Stimulated activated CD4-positive, alpha-beta T cell treated with anti-CD3 and anti-CD28 coated beads, Interleukin-1b, Interleukin-23, amount 100 ng/mL, for 24 hours (primary cell): ENCODE results near the gene NUDT6.

Experiments used
- DNase-seq, 4 experiments: peaks; one replicate each; pipeline ENCODE4 v3.0.0-alpha.2; 2020; ENCODE audit warnings: low read depth in 4 of 4, low spot score in 1 of 4

The NUDT6 gene

DNA sequence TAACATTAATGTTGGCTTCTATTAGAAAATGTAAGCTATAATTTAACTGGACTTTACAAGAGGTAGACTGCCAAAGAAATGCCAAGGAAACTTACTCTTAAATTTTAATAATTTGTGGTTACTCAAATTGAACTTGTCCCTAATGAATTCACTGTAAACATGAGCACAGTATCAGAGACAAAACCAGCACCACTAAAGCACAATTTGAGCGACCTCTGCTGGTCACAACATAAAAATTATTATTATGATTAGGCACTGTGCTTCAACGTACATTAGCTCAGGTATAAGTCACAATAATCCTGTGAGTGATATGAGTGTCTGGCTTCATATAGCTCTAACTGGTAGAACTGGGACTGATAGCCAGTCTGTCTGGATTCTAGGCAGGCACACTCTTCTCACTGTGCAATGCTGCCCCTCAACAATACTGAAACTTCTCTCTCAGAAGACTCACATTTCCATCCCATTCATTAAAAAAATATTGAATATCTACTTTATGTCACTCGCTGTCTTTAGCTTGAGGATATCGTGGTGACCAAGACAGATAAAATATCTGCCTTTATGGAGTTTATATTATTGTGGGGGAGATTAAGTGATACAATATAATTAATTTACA lies 8.0 kb downstream of the NUDT6 start:
- DNase-seq, result no peak

DNA sequence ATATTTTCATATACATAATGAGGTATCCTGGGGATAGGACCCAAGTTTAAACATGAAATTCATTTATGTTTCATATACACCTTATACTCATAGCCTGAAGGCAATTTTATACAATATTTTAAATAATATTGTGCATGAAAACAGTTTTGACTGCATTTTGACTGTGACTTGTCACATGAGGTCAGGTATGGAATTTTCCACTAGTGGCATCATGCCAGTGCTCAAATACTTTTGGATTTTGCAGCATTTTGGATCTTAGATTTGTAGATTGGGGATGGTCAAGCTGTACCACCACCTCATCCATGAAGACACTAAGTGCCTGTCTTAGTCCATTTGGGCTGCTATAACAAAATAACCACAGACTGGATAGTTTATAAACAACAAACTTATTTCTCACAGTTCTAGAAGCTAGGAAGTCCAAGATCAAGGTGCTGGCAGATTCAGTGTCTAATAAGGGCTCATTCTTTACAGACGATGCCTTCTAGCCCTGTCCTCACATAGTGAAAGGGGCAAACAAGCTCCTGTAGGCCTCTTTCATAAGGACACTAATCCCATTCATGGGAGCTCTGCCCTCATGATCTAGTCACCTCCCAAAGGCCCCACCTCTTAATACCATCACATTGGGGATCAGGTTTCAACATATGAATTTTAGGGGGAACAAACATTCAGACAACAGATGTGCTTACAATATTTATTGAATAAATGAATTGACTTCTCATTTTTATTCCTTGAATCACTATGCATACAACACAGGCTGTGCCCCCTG lies 9.4 kb downstream of the NUDT6 start:
- DNase-seq, result no peak

DNA sequence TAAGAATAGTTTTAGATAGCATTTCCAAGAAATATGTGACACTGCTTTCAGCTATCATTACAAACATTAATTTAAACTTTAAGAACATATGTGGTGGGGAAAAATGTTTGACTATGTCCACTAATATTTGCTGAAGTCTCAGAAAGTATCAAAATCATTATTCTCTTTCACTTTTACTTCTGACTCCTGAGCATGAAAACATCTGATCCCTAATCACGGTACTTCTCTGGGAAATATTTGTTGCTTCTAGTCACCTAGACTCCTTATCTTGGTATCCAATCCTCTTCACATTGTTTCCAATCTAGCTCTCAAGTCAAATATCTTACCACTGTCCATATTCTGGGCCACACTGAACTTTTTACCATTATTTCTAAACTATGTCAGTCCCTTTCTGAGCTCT lies 10.8 kb downstream of the NUDT6 start:
- no peak for DNase-seq

DNA sequence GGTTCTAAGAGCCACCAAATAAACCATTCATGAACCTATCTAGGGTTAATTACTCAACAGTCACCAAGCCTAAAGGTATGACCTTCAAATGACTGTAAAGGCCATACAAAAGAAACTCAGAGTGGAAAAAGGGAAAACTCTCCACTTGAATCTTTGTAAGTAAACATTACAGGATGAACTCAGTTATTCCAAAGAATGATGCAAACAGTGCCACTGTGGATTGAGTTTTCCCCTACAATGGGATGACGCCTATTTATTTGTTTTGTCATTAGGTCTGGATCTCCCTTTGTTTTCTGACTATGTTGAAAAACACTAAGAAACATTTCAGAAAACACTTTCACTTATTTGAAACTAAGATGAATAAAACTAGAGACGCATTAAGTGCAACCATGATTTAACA lies 12.7 kb downstream of the NUDT6 start:
- no peak for DNase-seq

DNA sequence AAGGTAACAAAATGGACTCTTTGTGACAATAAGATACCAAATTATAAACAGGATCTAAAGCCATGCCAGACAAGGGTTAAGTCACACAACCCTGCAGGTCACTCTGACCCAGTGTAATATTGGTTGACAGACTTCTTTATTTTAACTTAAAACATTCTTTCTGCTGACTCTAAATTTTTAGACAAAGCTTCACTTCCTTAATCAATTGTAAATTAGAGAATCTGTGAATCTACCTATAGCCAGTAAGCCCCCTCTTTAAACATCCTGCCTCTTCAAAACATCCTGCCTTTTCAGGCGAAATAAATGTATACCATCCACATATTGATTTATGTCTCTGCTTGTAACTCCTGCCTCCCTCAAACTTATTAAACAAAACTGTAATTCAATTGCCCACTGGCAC lies 14.2 kb downstream of the NUDT6 start:
- DNase-seq, result no peak

DNA sequence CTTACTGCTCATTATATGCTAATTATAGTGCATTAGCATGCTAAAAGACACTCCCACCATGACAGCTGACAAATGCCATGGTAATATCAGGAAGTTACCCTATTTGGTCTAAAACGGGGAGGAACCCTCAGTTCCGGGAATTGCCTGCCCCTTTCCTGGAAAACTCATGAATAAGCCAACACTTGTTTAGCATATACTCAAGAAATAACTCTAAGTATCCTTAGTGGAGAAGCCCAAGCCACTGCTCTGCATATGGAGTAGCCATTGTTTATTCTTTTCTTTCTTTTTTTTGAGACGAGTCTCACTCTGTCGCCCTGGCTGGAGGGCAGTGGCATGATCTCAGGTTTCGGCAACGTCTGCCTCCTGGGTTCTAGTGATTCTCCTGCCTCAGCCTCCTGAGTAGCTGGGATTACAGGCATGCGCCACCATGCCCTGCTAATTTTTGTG lies 15.5 kb downstream of the NUDT6 start:
- DNase-seq, result no peak

DNA sequence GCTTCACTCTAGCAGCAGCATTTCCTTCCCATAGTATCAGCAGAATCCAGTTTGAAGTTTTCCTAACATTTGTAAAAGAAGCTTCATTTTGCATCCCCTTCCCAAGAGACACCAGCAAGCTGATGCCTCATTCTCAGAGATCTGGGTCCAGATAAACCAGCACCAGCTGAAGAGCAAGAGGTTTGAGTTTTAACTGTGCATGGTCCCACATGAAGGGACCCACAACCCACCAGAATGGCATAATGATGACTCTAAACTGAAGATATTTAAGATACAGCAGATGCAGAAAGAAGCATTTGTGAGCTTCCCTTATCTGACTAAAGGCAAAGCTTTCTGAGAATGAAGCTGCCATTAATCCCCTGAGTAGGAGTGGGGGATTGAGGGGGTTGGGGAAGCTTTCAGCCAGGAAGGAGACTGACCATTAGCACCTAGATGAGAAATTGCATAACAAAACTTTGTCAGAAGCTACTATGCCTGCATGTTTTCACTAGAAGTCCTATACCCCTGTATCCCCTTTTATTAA lies 18.6 kb downstream of the NUDT6 start:
- DNase-seq, result no peak

DNA sequence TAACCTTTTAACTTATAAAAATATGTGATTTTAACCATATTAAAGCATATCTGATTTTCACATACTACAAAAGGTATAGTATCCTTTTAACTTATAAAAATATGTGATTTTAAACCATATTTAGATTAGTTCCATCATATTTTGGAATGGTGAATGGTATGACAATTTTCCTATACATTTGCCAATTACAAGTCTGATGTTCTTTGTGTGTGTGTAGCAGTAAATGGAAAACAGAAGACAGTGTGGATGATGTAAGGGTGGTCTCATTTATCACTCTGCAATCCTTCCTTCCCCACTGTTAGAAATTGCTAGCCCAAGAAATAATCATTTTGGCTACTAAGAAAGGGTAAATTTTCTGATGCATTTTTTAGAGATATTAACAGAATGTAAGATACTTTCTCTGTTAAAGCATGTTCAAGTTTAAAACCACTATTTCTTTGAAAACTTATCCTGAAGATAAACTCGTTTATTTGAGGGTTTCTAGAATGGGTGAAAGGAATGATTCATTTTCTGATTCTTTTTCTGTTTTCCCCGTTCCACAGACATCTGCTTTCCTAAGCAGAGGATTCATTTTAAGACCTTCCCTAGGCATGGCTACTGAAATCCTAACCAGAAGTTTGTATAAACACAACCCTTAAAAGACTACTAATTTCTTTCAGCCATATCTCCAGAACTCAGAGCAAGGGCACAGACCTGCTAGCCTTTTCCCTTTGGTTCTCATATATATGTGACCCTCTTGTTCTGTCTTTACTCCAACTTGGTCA lies 21.0 kb downstream of the NUDT6 start:
- no peak for DNase-seq

DNA sequence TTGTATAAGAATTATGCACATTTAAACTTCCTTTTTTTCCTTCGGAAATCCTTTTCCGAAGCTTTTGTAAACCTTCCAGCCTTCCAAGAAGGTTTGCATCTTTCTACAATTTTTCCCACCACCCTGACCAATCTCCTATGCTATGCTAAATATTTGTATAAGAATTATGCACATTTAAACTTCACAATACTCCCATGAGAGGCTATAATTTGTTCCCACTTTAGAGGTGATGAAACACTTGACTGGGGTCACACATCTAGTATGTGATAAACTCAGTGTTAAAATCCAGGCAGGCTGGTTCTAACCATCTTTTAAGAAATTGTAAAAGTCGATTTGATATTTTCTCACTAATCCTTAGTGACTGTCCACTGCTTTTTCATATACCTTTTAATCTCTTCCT lies 22.1 kb downstream of the NUDT6 start:
- DNase-seq, result no peak

DNA sequence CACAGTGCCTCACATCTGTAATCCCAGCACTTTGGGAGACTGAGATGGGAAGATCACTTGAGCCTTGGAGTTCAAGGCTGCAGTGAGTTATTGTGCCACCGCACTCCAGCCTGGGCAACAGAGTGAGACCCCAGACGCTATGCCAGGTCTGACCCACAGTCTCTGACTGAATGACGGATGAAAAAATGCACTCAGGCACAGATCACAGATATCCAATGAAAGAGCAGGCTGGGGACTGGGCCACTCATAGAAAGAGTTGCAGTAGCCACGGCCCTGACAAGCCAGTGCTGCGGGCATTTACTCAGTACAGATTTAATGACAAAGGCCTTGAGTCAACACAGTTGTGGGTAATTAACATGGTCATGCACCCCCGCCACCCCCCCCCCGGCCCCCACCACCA lies 22.7 kb downstream of the NUDT6 start:
- no peak for DNase-seq

DNA sequence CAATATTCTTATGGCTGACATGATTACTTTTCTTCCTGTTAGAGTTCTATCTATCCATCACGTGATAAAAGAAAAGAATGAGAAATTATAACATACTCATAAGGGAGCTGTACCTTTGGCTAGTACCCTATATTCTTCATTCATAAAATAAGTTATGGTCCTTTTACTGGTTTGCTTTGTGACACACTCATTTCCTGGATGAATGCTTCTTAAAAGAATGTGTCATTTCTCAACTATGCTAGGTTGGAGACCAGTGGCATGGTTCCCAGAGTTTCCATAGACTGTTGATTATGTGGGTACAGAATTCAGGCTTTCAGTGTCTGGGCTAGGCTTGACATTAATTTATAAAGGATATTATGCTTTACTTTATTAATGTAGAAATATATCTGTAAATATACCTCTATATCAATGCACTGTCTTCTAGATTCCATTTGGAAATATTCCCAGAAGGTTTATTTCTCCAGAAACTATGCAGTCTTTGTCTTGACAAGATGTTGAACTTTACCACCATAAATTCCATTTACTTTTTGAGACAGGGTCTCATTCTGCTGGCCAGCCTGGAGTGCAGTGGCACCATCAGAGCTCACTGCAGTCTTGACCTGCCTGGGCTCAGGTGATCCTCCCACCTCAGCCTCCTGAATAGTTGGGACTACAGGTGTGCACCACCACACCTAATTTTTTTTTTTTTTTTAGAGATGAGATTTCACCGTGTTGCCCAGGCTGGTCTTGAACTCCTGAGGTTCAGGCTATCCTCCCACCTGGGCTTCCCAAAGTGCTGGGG lies 23.8 kb downstream of the NUDT6 start:
- no peak for DNase-seq

DNA sequence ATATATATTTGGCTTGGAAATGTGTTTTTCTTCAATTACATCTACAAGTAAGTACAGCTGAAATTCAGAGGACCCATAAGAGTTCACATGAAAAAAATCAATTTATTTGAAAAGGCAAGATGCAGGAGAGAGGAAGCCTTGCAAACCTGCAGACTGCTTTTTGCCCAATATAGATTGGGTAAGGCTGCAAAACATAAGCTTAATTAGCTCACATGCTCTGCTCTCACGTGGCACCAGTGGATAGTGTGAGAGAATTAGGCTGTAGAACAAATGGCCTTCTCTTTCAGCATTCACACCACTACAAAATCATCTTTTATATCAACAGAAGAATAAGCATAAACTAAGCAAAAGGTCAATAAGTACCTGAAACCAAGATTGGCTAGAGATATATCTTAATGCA lies 26.1 kb downstream of the NUDT6 start:
- DNase-seq, result no peak

DNA sequence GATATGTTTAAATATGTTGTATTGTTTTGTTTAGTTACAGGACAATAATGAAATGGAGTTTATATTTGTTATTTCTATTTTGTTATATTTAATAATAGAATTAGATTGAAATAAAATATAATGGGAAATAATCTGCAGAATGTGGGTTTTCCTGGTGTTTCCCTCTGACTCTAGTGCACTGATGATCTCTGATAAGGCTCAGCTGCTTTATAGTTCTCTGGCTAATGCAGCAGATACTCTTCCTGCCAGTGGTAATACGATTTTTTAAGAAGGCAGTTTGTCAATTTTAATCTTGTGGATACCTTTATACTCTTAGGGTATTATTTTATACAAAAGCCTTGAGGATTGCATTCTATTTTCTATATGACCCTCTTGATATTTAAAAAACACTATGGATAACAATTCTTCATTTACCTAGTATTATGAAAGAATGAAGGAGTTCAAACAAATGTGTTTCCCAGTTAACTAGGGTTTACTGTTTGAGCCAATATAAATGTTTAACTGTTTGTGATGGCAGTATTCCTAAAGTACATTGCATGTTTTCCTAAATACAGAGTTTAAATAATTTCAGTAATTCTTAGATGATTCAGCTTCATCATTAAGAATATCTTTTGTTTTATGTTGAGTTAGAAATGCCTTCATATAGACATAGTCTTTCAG lies 26.9 kb downstream of the NUDT6 start:
- no peak for DNase-seq

DNA sequence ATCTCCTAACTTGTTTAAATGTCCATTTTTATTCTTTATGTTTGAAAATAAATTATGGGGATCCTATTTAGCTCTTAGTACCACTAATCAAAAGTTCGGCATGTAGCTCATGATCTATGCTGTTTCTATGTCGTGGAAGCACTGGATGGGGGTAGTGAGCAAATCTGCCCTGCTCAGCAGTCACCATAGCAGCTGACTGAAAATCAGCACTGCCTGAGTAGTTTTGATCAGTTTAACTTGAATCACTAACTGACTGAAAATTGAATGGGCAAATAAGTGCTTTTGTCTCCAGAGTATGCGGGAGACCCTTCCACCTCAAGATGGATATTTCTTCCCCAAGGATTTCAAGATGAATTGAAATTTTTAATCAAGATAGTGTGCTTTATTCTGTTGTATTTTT lies 27.6 kb downstream of the NUDT6 start:
- no peak for DNase-seq

DNA sequence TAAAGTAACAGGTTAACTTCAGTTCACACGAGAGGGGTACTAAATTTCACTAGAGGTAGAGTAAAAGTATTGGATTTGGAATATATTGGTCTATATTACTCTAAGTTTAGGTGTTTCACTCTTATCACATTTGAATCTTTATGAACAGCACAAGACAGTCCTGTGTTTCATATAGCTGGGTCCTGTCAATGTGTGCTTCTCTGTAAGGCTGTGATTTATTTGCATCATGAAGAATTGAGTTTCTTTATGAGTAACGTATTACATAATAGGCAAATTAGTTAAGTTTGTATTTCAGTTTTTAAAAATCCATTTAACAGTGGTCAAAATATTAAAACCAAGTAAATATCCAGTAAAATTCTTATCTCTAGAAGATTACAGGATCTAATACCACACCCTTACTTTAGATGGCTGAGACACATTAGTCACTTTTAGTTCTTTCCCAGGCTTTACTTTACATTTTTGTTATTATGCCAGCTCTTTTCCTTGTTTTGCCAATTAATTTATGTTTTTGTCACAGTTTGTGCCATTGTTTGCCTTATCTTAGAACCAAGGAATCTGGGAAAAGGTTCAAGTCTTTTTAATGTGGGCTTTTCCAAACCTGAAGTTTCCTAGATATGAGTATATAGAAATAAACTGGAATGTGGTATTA lies 32.1 kb downstream of the NUDT6 start:
- no peak for DNase-seq

DNA sequence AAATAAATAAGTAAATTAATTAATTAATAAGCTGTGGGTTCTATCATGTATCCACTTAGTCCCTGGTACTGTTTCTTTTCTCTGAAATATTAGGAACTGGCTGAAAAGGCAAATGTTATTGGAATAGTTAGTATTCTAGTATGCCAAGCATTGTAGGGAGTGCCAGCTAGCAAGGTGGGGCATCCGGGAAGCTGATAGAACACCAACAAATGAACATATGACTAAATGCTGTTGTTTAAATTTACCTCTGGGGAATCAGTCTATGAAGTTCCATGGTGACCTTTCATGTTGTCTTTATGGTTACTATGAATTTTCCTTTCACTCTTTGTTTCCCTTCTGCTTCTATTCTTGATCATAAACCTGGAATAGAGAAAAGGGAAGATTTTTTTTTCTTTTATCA lies 32.7 kb downstream of the NUDT6 start:
- no peak for DNase-seq

DNA sequence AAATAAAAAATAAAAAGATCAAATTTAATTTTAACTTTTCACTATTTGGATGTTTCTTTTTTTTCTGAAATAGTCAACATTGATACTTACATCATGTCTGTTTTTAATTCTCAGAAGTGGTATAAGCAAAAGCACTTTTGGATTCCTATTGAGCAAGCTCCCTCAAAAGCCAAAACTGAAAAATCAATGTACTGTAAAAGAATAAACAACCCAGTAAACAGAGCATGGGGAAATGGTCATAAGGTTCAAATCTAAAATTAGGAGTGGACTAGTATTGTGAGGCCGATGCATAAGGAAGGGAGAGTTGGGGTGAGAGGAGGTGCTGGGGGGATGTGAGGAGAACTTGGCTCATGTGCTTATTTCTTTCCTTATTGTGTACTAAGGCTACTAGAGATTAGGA lies 37.9 kb downstream of the NUDT6 start:
- no peak for DNase-seq

DNA sequence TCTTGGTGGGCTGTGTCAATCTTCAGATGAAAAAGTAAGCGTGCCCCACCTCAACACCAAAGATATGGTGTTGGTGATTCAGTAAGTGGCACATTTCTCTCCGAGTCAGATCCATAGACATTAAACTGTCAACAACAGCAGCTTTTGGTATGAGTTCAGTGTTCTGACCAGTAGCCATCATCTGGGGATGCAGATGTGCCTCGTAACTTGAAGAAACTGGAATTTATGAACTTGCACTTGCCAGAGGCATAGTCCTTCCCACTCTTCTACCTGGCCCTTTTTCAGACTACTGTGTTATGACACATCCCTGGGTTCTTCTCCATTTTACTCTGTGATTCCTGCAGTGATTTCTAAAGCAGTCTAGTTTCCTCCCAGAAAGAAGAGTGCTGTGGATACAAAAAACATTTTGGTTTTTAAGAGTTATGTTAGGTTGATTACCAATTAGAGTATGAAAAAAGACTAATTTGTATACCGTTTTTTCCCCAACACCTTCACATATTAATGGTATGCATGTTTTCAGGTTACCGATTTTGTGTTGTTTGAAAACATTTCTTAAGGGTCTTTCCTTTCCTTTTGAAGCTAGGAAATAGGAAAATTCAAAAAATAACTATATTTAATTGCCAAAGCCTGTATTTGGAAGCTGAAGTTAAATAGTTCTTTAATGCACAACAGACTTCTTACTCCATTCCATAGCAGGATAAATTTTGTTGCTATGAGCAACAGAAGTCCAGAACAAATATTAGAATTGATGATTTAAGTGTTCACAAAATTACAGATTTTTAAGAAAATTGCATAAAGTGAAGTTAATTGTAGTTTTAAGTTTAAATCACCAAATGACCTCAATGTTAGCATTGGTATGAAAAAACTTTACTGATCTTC lies 39.3 kb downstream of the NUDT6 start:
- no peak for DNase-seq

DNA sequence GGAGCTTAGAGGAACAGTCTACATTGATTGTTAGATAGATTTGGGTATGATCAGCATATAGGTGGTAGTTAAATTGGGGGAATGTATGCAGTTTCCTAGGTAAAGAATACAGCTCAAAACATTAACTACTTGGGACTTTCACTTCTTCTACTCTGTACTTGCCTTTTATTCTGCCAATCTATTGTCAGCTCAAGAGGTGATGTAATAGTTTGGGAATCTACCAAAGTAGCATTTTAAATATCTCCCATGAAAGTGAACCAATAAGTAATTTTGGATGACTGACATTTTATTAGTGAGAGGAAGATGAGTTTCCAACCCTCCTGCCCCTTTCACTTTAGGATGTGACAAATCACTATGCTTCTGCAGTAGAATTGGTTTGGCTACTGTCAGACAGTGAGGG lies 43.4 kb downstream of the NUDT6 start:
- DNase-seq, result no peak
